ENCODE data around the gene SLC19A1.

GRCh38 chr21:45551783-45552695 is 9.8 kb upstream of the SLC19A1 start:
- TF ChIP-seq CTCF (conservative IDR thresholded peaks at IDR 0.05), result no peak
- no peak for TF ChIP-seq EZH2 (IDR thresholded peaks at IDR 0.05; ENCODE audit: low read depth)

Measured in PC-9 (cell line).